Measurements from ENCODE around the gene VTN. TPM values are rescaled to one million over a fixed set of nuclear protein-coding genes. Genes with fewer than 3 reads are reported as not detected.

VTN gene
- total and polyA plus RNA-seq, 4 donors: 0.40 to 2.5 (median 1.6) TPM

DNA sequence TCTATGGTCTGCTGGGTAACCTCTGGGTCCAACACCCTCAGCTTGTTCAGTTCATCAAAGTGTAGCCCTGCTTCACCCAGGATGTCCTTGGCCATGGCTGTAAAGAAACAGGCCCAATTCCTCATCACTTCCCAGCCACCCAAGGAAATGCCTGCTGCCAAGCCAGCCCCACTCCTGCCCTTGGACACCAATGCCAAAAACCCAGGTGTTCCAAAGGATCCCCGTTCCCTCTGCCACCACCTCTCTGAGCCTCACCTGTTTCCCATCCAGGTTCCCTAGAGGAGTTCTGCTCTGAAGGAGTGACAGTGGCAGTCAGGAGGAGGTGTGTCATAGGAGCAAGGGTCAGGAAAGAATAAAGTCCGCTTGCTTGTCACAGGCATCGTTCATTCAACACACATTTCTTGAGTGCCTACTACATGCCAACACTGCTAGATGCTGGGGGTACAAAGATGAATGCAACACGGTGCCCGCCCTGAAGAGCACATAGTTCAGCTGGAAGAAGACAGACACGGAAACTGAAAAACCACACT lies 38.2 kb downstream of the VTN start:
- Histone ChIP-seq H3K4me1 (ENCODE audit: control insufficient read depth in 5 of 5, insufficient read depth in 5 of 5, low read length in 5 of 5) (peaks cover 0 to 21% (median 6%) of the 10 kb centered on the region in 5 donors), H3K27ac (ENCODE audit: low read depth in 1 of 2, low read length in 1 of 2) (no peak overlapping the region), H3K4me3 (no peak overlapping the region), H3K27me3 (ENCODE audit: control insufficient read depth in 3 of 3, insufficient read depth in 3 of 3, low read length in 2 of 3) (no peaks in the 10 kb centered on the region), H3K9ac (ENCODE audit: insufficient read depth in 1 of 2, low read length in 2 of 2) (no peak overlapping the region), H3K9me3 (ENCODE audit: control insufficient read depth in 4 of 4, insufficient read depth in 3 of 4, low read length in 3 of 4) (no peaks in the 10 kb centered on the region), H3K36me3 (ENCODE audit: control insufficient read depth in 4 of 4, insufficient read depth in 4 of 4, low read length in 4 of 4) (peaks cover 5 to 29% (median 16%) of the 10 kb centered on the region in 4 donors)
- TF ChIP-seq, protein P1, sequence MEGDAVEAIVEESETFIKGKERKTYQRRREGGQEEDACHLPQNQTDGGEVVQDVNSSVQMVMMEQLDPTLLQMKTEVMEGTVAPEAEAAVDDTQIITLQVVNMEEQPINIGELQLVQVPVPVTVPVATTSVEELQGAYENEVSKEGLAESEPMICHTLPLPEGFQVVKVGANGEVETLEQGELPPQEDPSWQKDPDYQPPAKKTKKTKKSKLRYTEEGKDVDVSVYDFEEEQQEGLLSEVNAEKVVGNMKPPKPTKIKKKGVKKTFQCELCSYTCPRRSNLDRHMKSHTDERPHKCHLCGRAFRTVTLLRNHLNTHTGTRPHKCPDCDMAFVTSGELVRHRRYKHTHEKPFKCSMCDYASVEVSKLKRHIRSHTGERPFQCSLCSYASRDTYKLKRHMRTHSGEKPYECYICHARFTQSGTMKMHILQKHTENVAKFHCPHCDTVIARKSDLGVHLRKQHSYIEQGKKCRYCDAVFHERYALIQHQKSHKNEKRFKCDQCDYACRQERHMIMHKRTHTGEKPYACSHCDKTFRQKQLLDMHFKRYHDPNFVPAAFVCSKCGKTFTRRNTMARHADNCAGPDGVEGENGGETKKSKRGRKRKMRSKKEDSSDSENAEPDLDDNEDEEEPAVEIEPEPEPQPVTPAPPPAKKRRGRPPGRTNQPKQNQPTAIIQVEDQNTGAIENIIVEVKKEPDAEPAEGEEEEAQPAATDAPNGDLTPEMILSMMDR (IDR thresholded peaks at IDR 0.05; ENCODE audit: control extremely low read depth, extremely low read depth): no peak
- WGBS, 2 donors: 91 to 98% methylated on average over 6 of the region's 6 CpGs
- no peak for DNase-seq
- no peak for ATAC-seq (ENCODE audit: insufficient read depth, low FRiP score)

DNA sequence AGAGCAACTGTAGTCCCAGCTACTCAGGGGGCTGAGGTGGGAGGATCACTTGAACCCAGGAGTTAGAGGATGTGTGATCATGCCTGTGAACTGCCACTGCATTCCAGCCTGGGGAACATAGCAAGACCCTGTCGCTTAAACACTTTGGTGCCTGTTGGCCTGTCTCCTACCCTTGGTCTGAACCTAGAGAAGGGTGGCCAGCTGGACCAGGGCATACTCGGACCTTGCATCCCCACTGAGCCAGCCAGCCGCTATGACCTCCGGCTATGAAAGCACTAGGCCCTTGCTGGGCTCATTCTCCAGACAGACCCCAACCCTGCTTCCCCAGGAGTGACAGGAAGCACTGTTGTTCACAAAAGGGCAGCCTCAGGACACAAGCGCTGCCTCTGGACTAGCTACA lies 39.4 kb downstream of the VTN start:
- Histone ChIP-seq H3K4me1 (ENCODE audit: control insufficient read depth in 5 of 5, insufficient read depth in 5 of 5, low read length in 5 of 5) (peaks cover 0 to 11% (median 0%) of the 10 kb centered on the region in 5 donors), H3K4me3 (no peak overlapping the region), H3K9ac (ENCODE audit: insufficient read depth in 1 of 2, low read length in 2 of 2) (no peak overlapping the region), H3K9me3 (ENCODE audit: control insufficient read depth in 4 of 4, insufficient read depth in 3 of 4, low read length in 3 of 4) (no peaks in the 10 kb centered on the region), H3K27me3 (ENCODE audit: control insufficient read depth in 3 of 3, insufficient read depth in 3 of 3, low read length in 2 of 3) (no peaks in the 10 kb centered on the region), H3K27ac (ENCODE audit: low read depth in 1 of 2, low read length in 1 of 2) (no peak overlapping the region), H3K36me3 (ENCODE audit: control insufficient read depth in 4 of 4, insufficient read depth in 4 of 4, low read length in 4 of 4) (peaks cover 5 to 38% (median 20%) of the 10 kb centered on the region in 4 donors)
- WGBS, 2 donors: 94 to 100% methylated on average over 5 of the region's 5 CpGs
- ATAC-seq (ENCODE audit: insufficient read depth, low FRiP score) (no peak), DNase-seq (no peak)
- TF ChIP-seq, protein P1 (IDR thresholded peaks at IDR 0.05; ENCODE audit: control extremely low read depth, extremely low read depth): no peak

DNA sequence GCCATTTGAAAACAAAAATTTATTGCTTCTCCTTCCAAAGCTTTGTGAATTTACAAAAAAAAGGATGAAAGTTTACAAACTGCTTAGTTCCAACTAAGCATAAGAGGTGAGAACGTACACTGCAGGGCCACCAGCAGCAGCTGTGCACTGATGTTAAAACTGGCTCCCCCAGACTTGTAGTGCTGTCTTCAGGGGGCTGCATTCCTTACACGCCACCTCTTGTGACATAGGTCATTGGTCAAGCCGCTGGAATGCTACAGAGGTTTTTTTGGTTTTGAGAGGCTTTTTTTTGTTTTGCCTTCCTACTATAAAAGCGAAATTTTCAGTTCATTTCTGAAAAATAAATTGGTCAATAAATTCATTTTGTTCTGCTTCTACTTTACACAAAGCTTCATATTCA lies 41.8 kb downstream of the VTN start:
- 74 to 81% methylated on average over 4 of the region's 4 CpGs for WGBS, 2 donors
- TF ChIP-seq, protein P1 (IDR thresholded peaks at IDR 0.05; ENCODE audit: control extremely low read depth, extremely low read depth): no peak
- peak in 1 of 3 donors; percentile 25 for DNase-seq

DNA sequence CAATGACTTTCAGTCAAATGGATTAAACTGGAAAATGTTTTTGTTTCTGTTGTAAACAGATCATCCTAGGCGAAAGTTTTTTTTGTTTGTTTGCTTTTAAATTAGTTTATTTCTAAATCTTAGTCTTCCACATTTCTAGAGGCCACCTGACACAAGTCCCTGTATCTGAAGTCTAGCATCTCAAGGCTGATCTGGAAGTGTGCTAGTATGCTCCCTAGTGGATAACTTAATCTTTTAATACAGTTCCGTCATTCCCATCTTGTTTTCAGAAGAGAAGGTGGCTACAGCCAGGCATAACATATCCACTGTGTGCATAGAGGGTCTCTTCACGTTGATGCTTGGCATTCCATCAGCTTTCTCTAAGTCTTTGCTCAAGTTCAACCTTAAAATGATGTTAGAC lies 42.4 kb downstream of the VTN start:
- H3K36me3 ChIP-seq (ENCODE audit: control insufficient read depth in 4 of 4, insufficient read depth in 4 of 4, low read length in 4 of 4): peaks cover 5 to 39% (median 20%) of the 10 kb centered on the region in 4 donors
- 76 to 85% methylated on average over 3 of the region's 3 CpGs for WGBS, 2 donors
- H3K9ac ChIP-seq (ENCODE audit: insufficient read depth in 1 of 2, low read length in 2 of 2): no peak overlapping the region
- H3K4me3 ChIP-seq: no peak overlapping the region
- H3K27me3 ChIP-seq (ENCODE audit: control insufficient read depth in 3 of 3, insufficient read depth in 3 of 3, low read length in 2 of 3): no peaks in the 10 kb centered on the region
- TF ChIP-seq, protein P1 (IDR thresholded peaks at IDR 0.05; ENCODE audit: control extremely low read depth, extremely low read depth): no peak
- no peak for DNase-seq
- H3K4me1 ChIP-seq (ENCODE audit: control insufficient read depth in 5 of 5, insufficient read depth in 5 of 5, low read length in 5 of 5): peaks cover 0 to 5% (median 0%) of the 10 kb centered on the region in 5 donors
- ATAC-seq (ENCODE audit: insufficient read depth, low FRiP score): no peak
- no peak overlapping the region for H3K27ac ChIP-seq (ENCODE audit: low read depth in 1 of 2, low read length in 1 of 2)
- H3K9me3 ChIP-seq (ENCODE audit: control insufficient read depth in 4 of 4, insufficient read depth in 3 of 4, low read length in 3 of 4): no peaks in the 10 kb centered on the region

More for the DNA sequence above, 41.8 kb downstream of the VTN start:
- H3K9ac ChIP-seq (ENCODE audit: insufficient read depth in 1 of 2, low read length in 2 of 2): no peak overlapping the region
- no peak for ATAC-seq (ENCODE audit: insufficient read depth, low FRiP score)
- H3K36me3 ChIP-seq (ENCODE audit: control insufficient read depth in 4 of 4, insufficient read depth in 4 of 4, low read length in 4 of 4): peaks cover 5 to 40% (median 20%) of the 10 kb centered on the region in 4 donors
- H3K4me3 ChIP-seq: no peak overlapping the region
- H3K27me3 ChIP-seq (ENCODE audit: control insufficient read depth in 3 of 3, insufficient read depth in 3 of 3, low read length in 2 of 3): no peaks in the 10 kb centered on the region
- H3K4me1 ChIP-seq (ENCODE audit: control insufficient read depth in 5 of 5, insufficient read depth in 5 of 5, low read length in 5 of 5): peaks cover 0 to 5% (median 0%) of the 10 kb centered on the region in 5 donors
- no peaks in the 10 kb centered on the region for H3K9me3 ChIP-seq (ENCODE audit: control insufficient read depth in 4 of 4, insufficient read depth in 3 of 4, low read length in 3 of 4)
- no peak overlapping the region for H3K27ac ChIP-seq (ENCODE audit: low read depth in 1 of 2, low read length in 1 of 2)

Measured in lung (tissue), 12 donors.